Panc1 (cell line): ENCODE results near the gene FAM169A. TPM values are rescaled to one million over a fixed set of nuclear protein-coding genes. Genes with fewer than 3 reads are reported as not detected.

ENCODE experiments used
- ATAC-seq: fragments of 200-7000 bp; cut with Tn5 transposase; 2 replicates; pipeline ENCODE4 v1.9.1; 2020; ENCODE audit warnings: mild to moderate bottlenecking, moderate library complexity
- BruUV-seq: library from RNA; stranded (reverse); fragments of 400-500 nt; replicated peaks from 2 replicates; lab custom pipeline; 2021; lab: Mats Ljungman, UMichigan
- CTCF ChIA-PET: fragments of 300-600 bp; sonication (Branson Sonifier 250); formaldehyde crosslinking; loops from one replicate; lab custom pipeline; 2022; ENCODE audit warnings: antibody characterized with exemption; lab: Charles Lee
- POLR2A ChIA-PET: fragments of 300-600 bp; sonication (Branson Sonifier 250); formaldehyde crosslinking; loops from one replicate; lab custom pipeline; 2022; ENCODE audit warnings: antibody characterized with exemption; lab: Charles Lee
- DNase-seq: peaks from one replicate; pipeline ENCODE4 v3.0.0-alpha.2; 2010; ENCODE audit warnings: low read depth, low spot score
- H3K27ac ChIP-seq: 2 replicates; pipeline ENCODE4 v1.5.1; 2011; ENCODE audit warnings: mild to moderate bottlenecking, low read length, inconsistent platforms
- H3K27me3 ChIP-seq: fragments of 200-500 bp; sonication (Bioruptor generic); 2 replicates; pipeline ENCODE4 v1.6.0; 2014; ENCODE audit warnings: low read length, inconsistent platforms; ENCODE audit not compliant: control insufficient read depth, insufficient read depth
- H3K36me3 ChIP-seq: fragments of 200-500 bp; sonication (Bioruptor generic); 2 replicates; pipeline ENCODE4 v1.5.1; 2014; ENCODE audit warnings: inconsistent platforms, mild to moderate bottlenecking, low read length, moderate library complexity; ENCODE audit not compliant: control insufficient read depth, insufficient read depth
- H3K4me1 ChIP-seq: 2 replicates; pipeline ENCODE4 v1.5.1; 2011; ENCODE audit warnings: inconsistent platforms, mild to moderate bottlenecking, low read length, moderate library complexity; ENCODE audit not compliant: control insufficient read depth, insufficient read depth
- H3K4me3 ChIP-seq, 2 experiments: 2 replicates each; pipeline ENCODE4 v1.5.1; 2011 to 2012; ENCODE audit warnings: low read depth in 2 of 2, low read length in 2 of 2, mild to moderate bottlenecking in 2 of 2, inconsistent platforms in 1 of 2, moderate library complexity in 1 of 2
- H3K9me3 ChIP-seq: fragments of 200-500 bp; sonication (Bioruptor generic); 2 replicates; pipeline ENCODE4 v1.5.1; 2014; ENCODE audit warnings: low read depth, mild to moderate bottlenecking, inconsistent platforms, low read length, moderate library complexity; ENCODE audit not compliant: control insufficient read depth, insufficient read depth
- CTCF ChIP-seq: fragments of 450-650 bp; IDR thresholded peaks from 2 replicates; pipeline ENCODE4 v1.5.1; 2017; ENCODE audit warnings: mild to moderate bottlenecking
- POLR2AphosphoS5 ChIP-seq: IDR thresholded peaks from 2 replicates; pipeline ENCODE4 v1.6.1; 2012; ENCODE audit warnings: mild to moderate bottlenecking, low read depth, low read length, moderate library complexity
- REST ChIP-seq, 2 experiments: IDR thresholded peaks; 2 replicates each; pipeline ENCODE4 v1.6.1; 2011 to 2012; ENCODE audit warnings: low read depth in 2 of 2, control low read depth in 1 of 2, low read length in 1 of 2, mild to moderate bottlenecking in 1 of 2, moderate library complexity in 1 of 2; ENCODE audit not compliant: insufficient read depth in 1 of 2
- SIN3A ChIP-seq: IDR thresholded peaks from 2 replicates; pipeline ENCODE4 v1.6.1; 2012; ENCODE audit warnings: low read depth, mild to moderate bottlenecking, low read length, moderate library complexity, borderline replicate concordance; ENCODE audit not compliant: insufficient read depth
- TCF7L2 ChIP-seq: IDR thresholded peaks from 2 replicates; pipeline ENCODE4 v1.6.1; 2011; ENCODE audit warnings: mild to moderate bottlenecking, low read depth, low read length, inconsistent platforms
- in situ Hi-C: cut with HindIII; loops from 2 replicates; pipeline ENCODE4 v1.10.0; 2016; ENCODE audit warnings: low sequenced_read_pairs, low pct_unique_long_range_greater_than_20kb
- intact Hi-C: fragments of 100-400 bp; cut with micrococcal nuclease; formaldehyde crosslinking; loops from one replicate; pipeline ENCODE4 v1.10.0; 2022; ENCODE audit not compliant: unreplicated experiment
- total RNA-seq: library from RNA; stranded (reverse); gene quantifications from one replicate; pipeline ENCODE4 v1.2.1, GENCODE V29; 2021; ENCODE audit not compliant: unreplicated experiment

The FAM169A gene
- total RNA-seq, 1 experiment from 2014 or later, result 23.1 TPM

- CTCF ChIA-PET, result no interaction called here
- no TSS peak for BruUV-seq
- Histone ChIP-seq H3K27ac (no peak overlapping the region), H3K4me1 (no peaks in the 10 kb centered on the region), H3K27me3 (no peaks in the 10 kb centered on the region), H3K9me3 (no peaks in the 10 kb centered on the region), H3K36me3 (no peaks in the 10 kb centered on the region), H3K4me3 (no peak overlapping the region)
- ATAC-seq, result no peak
- in situ Hi-C loops, result no loop called here
- intact Hi-C loops, result no loop called here
- no peak for TF ChIP-seq CTCF
- no peak for TF ChIP-seq REST (IDR thresholded peaks at IDR 0.05; ENCODE audit: insufficient read depth in 1 of 2, low read depth in 2 of 2, low read length in 1 of 2)
- TF ChIP-seq TCF7L2, result no peak
- TF ChIP-seq SIN3A, result no peak
- no peak for DNase-seq
- POLR2A ChIA-PET, result no interaction called here
Observed at GRCh38 chr5:74822288-74822687, 43.9 kb downstream of the FAM169A start.

GRCh38 chr5:74816875-74817274, 49.3 kb downstream of the FAM169A start:
- Histone ChIP-seq H3K4me3 (no peak overlapping the region), H3K36me3 (no peaks in the 10 kb centered on the region), H3K4me1 (no peaks in the 10 kb centered on the region), H3K27me3 (no peaks in the 10 kb centered on the region), H3K27ac (no peak overlapping the region), H3K9me3 (no peaks in the 10 kb centered on the region)
- no TSS peak for BruUV-seq
- ATAC-seq, result no peak
- ChIA-PET POLR2A (no interaction called here), CTCF (no interaction called here)
- intact Hi-C loops, result no loop called here
- no peak for DNase-seq
- TF ChIP-seq SIN3A (no peak), REST (IDR thresholded peaks at IDR 0.05; ENCODE audit: insufficient read depth in 1 of 2, low read depth in 2 of 2, low read length in 1 of 2) (no peak), TCF7L2 (no peak), POLR2AphosphoS5 (no peak), CTCF (no peak)
- in situ Hi-C loops, result no loop called here
